IgD-negative memory B cell (primary cell): ENCODE results near the gene PCIF1. TPM values are rescaled to one million over a fixed set of nuclear protein-coding genes. Genes with fewer than 3 reads are reported as not detected.
"Not testable (repeated sequence)": the region's sequence is repeated elsewhere in the genome, so short reads cannot be mapped to it uniquely, and the experiment has no call there.

Experiments
- H3K27ac Mint-ChIP-seq, 3 donors: one replicate each; pipeline ENCODE4 v1.8.0; 2020 to 2022; ENCODE audit warnings: mild to moderate bottlenecking in 3 of 3, mixed read lengths in 3 of 3, moderate library complexity in 1 of 3
- H3K27me3 Mint-ChIP-seq: one replicate; pipeline ENCODE4 v1.8.0; 2021; ENCODE audit warnings: mixed read lengths
- H3K36me3 Mint-ChIP-seq: one replicate; pipeline ENCODE4 v1.8.0; 2020; ENCODE audit warnings: mild to moderate bottlenecking, mixed read lengths
- H3K4me1 Mint-ChIP-seq, 3 donors: one replicate each; pipeline ENCODE4 v1.8.0; 2020 to 2022; ENCODE audit warnings: mixed read lengths in 3 of 3, mild to moderate bottlenecking in 1 of 3
- H3K4me3 Mint-ChIP-seq, 4 donors: one replicate each; pipeline ENCODE4 v1.8.0; 2020 to 2022; ENCODE audit warnings: mild to moderate bottlenecking in 4 of 4, mixed read lengths in 4 of 4, moderate library complexity in 3 of 4
- H3K9me3 Mint-ChIP-seq, 3 donors: one replicate each; pipeline ENCODE4 v1.8.0; 2020 to 2021; ENCODE audit warnings: mixed read lengths in 3 of 3, mild to moderate bottlenecking in 1 of 3
- polyA plus RNA-seq: library from polyadenylated mRNA; unstranded; fragments of 300-500 nt; fragmentation: Illumina TruSeq; gene quantifications from one replicate; pipeline ENCODE4 v1.2.3, GENCODE V29; 2021

The PCIF1 gene
- polyA plus RNA-seq, 1 donor from 2014 or later = 98.9 TPM

DNA sequence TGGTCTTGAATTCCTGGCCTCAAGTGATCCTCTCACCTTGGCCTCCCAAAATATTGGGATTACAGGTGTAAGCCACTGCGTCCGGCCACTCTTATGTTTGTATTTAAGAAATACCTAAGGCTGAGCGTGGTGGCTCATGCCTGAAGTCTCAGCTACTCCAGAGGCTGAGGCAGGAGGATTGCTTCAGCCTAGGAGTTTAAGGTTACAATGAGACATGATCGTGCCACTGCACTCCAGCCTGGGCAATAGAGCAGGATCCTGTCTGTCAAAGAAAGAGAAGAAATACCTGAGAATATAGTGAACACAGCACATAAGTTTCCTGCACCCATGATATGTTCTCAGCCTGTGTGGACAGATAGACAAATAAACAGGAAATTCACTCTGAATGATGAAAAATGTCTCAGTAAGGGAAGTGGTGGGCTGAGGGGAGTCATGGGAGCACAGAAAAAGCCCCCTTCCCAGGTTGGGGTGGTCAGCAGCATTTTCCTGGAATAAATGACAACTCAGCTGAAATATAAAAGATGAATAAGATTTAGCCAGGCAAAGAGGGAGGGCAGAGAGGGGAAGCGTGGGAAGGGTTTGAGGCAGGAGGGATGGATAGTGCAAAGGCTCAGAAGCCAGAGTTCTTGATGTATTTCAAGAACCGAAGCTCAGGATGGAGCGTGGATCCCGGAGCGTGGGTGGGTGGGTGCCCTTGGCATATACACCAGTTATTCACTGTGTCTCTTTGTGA lies 60.4 kb downstream of the PCIF1 start:
- H3K36me3 Mint-ChIP-seq = peaks cover 1% of the 10 kb centered on the region
- H3K27ac Mint-ChIP-seq = no peak overlapping the region
- peaks cover 10 to 35% (median 10%) of the 10 kb centered on the region in 3 donors for H3K4me1 Mint-ChIP-seq
- no peaks in the 10 kb centered on the region for H3K9me3 Mint-ChIP-seq
- H3K27me3 Mint-ChIP-seq = peaks cover 21% of the 10 kb centered on the region
- H3K4me3 Mint-ChIP-seq = no peak overlapping the region

DNA sequence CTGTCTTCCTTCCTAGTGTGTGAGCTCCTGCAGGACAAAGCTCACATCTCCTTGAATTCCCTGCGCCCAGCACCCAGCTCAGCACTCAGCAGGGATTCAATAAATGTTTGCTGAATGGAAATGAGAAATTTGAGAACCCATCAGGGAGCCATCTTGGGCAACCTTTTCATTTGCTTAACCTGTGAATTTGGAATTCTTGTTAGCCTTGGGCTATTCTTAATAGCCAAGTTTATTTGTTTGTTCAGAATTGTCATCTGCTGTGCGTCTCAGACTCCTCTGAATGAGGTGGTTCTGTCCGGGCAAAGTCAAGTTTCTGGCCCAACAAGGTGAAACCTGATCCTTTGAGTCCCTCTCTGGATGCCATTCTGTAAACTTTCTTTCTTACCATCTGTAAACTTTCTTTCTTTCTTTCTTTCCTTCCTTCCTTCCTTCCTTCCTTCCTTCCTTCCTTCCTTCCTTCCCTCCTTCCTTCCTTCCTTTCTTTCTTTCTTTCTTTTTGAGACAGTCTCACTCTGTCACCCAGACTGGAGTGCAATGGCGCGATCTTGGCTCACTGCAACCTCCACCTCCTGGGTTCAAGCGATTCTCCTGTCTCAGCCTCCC lies 61.1 kb downstream of the PCIF1 start:
- not testable (repeated sequence) for H3K27ac Mint-ChIP-seq, H3K36me3 Mint-ChIP-seq, H3K9me3 Mint-ChIP-seq, H3K4me3 Mint-ChIP-seq
- H3K4me1 Mint-ChIP-seq = peaks cover 10 to 35% (median 13%) of the 10 kb centered on the region in 3 donors
- peaks cover 18% of the 10 kb centered on the region for H3K27me3 Mint-ChIP-seq

DNA sequence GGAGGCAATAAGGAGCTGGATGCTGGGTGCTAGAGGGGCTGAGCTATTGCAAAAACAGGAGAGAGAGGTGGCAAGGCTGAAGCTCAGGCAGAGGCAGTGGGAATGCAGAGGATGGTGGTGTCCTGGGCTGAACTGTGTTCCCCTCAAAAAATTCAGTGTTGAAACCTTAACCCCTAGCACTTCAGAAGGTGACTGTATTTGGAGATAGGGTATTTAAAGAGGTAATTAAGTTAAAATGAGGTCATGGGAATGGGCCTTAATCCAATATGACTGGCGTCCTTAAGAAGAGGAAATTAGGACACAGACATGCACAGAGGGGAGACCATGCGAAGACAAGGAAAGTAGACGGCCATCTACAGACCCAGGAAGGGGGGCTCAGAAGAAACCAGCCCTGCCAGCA lies 62.7 kb downstream of the PCIF1 start:
- Mint-ChIP-seq H3K27ac (no peak overlapping the region), H3K36me3 (peaks cover 1% of the 10 kb centered on the region), H3K9me3 (no peaks in the 10 kb centered on the region), H3K4me1 (peaks cover 8 to 29% (median 12%) of the 10 kb centered on the region in 3 donors), H3K4me3 (no peak overlapping the region), H3K27me3 (peaks cover 18% of the 10 kb centered on the region)

Other genes starting within 250 kb of the PCIF1 start
- gene WFDC13, start 232.6 kb upstream of the PCIF1 start, polyA plus RNA-seq = not detected
- not detected for gene WFDC10B, start 229.7 kb upstream of the PCIF1 start, polyA plus RNA-seq
- not detected for gene SPINT4, start 212.3 kb upstream of the PCIF1 start, polyA plus RNA-seq
- not detected for gene WFDC3, start 142.8 kb upstream of the PCIF1 start, polyA plus RNA-seq
- gene DNTTIP1, start 142.7 kb upstream of the PCIF1 start, polyA plus RNA-seq = 39.7 TPM
- gene UBE2C, start 122.0 kb upstream of the PCIF1 start, polyA plus RNA-seq = 0.46 TPM
- 3.2 TPM for gene TNNC2, start 107.4 kb upstream of the PCIF1 start, polyA plus RNA-seq
- gene SNX21, start 100.9 kb upstream of the PCIF1 start, polyA plus RNA-seq = 2.4 TPM
- 45.2 TPM for gene ACOT8, start 77.3 kb upstream of the PCIF1 start, polyA plus RNA-seq
- gene ZSWIM3, start 77.1 kb upstream of the PCIF1 start, polyA plus RNA-seq = 3.0 TPM
- 5.8 TPM for gene ZSWIM1, start 53.5 kb upstream of the PCIF1 start, polyA plus RNA-seq
- not detected for gene SPATA25, start 47.1 kb upstream of the PCIF1 start, polyA plus RNA-seq
- gene NEURL2, start 43.5 kb upstream of the PCIF1 start, polyA plus RNA-seq = 1.6 TPM
- gene CTSA, start 43.3 kb upstream of the PCIF1 start, polyA plus RNA-seq = 107 TPM
- 1.3 TPM for gene PLTP, start 22.5 kb upstream of the PCIF1 start, polyA plus RNA-seq
- gene ZNF335, start 37.5 kb downstream of the PCIF1 start, polyA plus RNA-seq = 15.1 TPM
- gene MMP9, start 74.2 kb downstream of the PCIF1 start, polyA plus RNA-seq = not detected
- gene SLC12A5, start 94.5 kb downstream of the PCIF1 start, polyA plus RNA-seq = 0.11 TPM
- gene NCOA5, start 155.3 kb downstream of the PCIF1 start, polyA plus RNA-seq = 30.1 TPM
- 217 TPM for gene CD40, start 183.6 kb downstream of the PCIF1 start, polyA plus RNA-seq